Peyer's patch (tissue), 4 donors: ENCODE results near the gene VDAC1.

Experiments
- POLR2A ChIP-seq, 2 donors: fragments of 450-650 bp; IDR thresholded peaks; one replicate each; pipeline ENCODE4 v1.5.1; 2017; ENCODE audit warnings: antibody characterized with exemption in 2 of 2, mild to moderate bottlenecking in 2 of 2, moderate library complexity in 2 of 2
- TF ChIP-seq, protein P1 (sequence below), 6 experiments: fragments of 450-650 bp in 4 of 6; fragments of 200-600 bp in 2 of 6; sonication (generic) in 1 of 6; IDR thresholded peaks; one replicate each; pipeline ENCODE4 v1.5.1; 2017 to 2019; ENCODE audit warnings: antibody characterized with exemption in 6 of 6, mild to moderate bottlenecking in 3 of 6, moderate library complexity in 1 of 6

GRCh38 chr5:133959643-133960042, 45.1 kb downstream of the VDAC1 start:
- TF ChIP-seq, protein P1, sequence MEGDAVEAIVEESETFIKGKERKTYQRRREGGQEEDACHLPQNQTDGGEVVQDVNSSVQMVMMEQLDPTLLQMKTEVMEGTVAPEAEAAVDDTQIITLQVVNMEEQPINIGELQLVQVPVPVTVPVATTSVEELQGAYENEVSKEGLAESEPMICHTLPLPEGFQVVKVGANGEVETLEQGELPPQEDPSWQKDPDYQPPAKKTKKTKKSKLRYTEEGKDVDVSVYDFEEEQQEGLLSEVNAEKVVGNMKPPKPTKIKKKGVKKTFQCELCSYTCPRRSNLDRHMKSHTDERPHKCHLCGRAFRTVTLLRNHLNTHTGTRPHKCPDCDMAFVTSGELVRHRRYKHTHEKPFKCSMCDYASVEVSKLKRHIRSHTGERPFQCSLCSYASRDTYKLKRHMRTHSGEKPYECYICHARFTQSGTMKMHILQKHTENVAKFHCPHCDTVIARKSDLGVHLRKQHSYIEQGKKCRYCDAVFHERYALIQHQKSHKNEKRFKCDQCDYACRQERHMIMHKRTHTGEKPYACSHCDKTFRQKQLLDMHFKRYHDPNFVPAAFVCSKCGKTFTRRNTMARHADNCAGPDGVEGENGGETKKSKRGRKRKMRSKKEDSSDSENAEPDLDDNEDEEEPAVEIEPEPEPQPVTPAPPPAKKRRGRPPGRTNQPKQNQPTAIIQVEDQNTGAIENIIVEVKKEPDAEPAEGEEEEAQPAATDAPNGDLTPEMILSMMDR (IDR thresholded peaks at IDR 0.05): no peak
- TF ChIP-seq POLR2A (IDR thresholded peaks at IDR 0.05): no peak
